DMS153 (cell line): ENCODE measurements around the gene DNASE1L3.

Source experiments
- DNase-seq: peaks from one replicate; lab custom pipeline; 2025; lab: John Stamatoyannopoulos, UW

Gene DNASE1L3

DNA sequence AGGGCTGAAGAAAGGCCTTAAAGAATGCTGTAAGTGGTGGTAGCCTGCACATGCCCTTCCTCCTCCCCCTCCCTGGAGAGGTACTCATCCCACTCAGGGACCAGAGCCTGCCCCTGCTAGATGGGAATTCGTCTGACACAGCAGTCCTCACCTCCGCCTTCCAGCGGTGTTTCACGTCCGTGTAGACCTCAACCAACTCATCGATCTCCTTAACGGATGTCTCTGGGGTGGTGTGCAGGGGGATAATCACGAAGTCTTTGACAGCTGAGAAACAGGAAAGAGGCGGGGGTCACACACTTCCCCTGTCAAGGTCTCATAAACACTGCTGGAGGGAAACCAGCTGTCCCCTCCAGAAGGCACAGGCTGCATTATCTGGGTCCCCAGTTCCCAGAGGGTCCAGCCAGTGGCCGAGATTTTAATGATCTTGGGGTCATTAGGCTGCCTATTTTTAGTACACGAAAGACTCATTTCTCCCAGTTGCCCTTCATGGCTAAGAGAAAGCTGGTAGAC is 9.9 kb downstream of the DNASE1L3 start:
- DNase-seq = no peak

DNA sequence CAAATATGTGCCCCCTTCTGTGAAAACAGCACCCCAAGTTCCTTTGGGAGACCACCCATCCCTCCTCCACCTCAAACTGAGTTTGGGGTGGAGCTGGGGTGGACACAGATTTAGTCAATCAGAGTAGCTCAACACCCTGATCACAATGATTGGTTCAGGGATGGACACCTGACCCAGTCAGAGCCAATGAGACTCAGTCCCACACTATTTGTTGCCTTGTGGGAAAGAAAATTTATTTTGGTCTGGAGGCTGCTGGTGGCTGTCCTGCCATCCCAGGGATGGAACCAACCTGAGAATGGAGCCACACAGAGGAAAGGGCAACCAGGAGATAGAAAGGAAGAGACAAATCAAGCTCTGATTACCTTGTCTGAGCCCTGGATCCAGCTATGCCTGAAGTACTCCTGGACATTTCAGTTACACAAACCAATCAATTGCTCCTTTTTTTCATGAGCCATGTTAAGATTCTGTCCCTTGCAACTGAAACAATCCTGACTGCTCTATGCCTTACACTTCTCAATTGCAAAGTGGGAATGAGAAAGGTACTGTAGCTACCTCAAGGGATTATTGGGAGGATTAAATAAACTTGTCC is 10.6 kb downstream of the DNASE1L3 start:
- no peak for DNase-seq

GRCh38 chr3:58198804-58199203 is 12.0 kb downstream of the DNASE1L3 start:
- no peak for DNase-seq

- no peak for DNase-seq
Measured at GRCh38 chr3:58198362-58198761, 12.4 kb downstream of the DNASE1L3 start.

- DNase-seq = no peak
Measured at GRCh38 chr3:58197588-58197987, 13.2 kb downstream of the DNASE1L3 start.

- DNase-seq = no peak
Measured at GRCh38 chr3:58193682-58194407, 16.9 kb downstream of the DNASE1L3 start.

DNA sequence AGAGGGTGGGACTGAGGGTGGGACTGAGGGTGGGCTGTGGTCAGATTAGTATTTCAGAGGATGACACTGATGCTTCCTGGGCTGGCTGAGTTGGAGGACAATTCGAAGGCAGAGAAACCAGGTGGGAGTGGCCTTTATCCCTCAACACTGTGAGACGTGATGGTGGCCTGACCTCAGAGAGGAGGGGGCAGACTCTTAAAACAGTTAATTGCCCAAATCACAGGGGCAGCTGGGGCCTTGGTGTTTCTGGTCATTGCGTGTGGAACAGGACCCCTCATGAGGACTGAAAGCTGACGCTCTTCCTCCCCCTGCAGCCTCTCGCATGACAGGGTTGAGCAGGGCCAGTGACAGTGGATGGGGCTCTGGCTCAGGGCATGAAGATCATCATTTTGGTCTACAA is 18.7 kb downstream of the DNASE1L3 start:
- no peak for DNase-seq

DNA sequence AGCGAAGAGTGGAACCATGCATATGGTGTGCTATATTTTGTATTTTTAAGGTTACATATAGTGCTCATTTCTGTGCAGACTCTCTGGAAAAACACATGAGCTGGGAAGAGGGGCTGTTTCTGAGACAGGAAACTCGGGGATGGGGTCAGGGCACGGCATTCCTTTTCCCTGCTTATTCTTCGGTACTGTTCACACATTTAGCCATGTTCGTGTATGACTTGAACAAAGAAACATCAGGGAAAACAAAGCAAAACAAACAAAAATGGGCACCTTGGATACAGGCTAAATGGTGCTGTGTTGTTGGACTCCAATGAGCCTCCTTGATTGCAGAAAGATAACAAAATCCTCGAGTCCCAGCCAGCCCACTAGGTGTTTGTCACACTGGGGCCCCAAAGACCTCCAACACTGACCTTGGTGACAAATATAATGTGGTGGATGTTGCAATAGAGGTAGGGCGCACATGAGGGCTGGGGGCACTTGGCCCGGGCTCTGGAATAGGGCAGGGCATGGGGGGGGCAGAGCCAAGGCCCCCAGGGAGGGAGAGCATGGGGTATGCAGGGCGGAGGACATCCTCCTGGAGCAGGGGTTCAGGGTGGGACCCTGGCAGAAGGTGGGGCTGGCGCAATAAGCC is 19.3 kb downstream of the DNASE1L3 start:
- DNase-seq = no peak

GRCh38 chr3:58190882-58191281 is 19.9 kb downstream of the DNASE1L3 start:
- no peak for DNase-seq

- no peak for DNase-seq
Measured at GRCh38 chr3:58190291-58190690, 20.5 kb downstream of the DNASE1L3 start.

- DNase-seq = no peak
Measured at GRCh38 chr3:58189691-58190090, 21.1 kb downstream of the DNASE1L3 start.

DNA sequence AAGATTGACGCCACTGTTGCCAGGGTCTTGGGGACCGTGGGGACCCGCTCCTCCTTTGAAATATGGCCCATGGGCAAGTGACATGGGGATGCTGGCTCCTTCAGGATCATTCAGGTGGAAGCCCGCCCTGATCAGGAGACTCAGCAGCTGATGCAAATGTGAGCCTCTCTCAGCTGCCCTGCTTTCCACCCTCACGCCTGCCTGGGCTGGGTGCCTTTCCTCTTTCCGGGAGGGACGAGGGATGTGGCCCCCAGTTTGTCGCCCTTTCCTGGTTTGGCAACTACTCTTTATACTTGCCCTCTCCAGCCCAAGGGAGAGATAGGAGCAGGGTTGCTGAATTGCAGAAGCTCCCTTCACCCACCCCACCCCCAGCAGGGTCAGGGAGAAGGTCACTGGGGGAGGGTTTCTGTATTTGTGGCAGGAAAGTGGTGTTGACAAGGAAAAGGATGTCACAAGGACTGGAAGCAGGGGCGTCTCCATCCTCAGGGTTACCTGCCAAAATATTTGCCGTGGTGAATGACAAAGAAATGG is 21.8 kb downstream of the DNASE1L3 start:
- DNase-seq = no peak

DNA sequence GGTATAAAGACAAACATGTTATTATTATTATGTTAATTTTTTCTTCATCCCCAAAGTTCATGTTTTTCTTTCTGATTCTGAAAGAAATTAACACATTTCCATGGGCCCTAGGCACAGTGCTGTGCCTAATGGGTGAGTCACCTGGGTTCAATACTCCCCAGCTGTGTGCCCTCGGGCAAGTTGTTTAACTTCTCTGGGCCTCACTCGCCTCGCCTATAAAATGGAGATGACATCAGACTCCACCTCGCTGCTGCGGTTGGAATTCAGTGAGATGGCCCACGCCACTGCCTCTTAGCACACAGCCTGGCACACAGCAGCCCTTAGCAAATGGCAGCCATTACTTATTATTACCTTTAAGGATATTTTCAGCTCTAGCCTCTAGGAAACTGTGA is 22.6 kb downstream of the DNASE1L3 start:
- no peak for DNase-seq

DNA sequence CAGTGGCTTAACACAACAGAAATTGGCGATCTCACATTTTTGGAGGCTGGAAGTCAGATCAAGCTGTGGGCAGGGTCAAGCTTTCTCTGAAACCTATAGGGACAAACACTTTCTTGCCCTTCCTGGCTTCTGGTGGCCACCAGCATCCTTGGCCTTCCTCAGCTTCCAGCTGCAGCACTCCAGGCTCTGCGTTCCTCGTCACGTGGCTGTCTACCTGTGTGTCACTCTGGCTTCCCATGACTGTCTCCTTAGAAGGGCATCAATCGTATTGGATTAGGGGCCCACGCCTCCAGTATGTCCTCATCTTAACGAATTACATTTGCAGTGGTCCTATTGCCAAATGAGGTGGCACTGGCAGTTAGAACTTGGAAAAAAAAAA is 25.8 kb downstream of the DNASE1L3 start:
- DNase-seq = no peak

GRCh38 chr3:58184309-58184981 is 26.3 kb downstream of the DNASE1L3 start:
- DNase-seq = no peak

- DNase-seq = no peak
Measured at GRCh38 chr3:58183891-58184290, 26.9 kb downstream of the DNASE1L3 start.

- no peak for DNase-seq
Measured at GRCh38 chr3:58183221-58183620, 27.6 kb downstream of the DNASE1L3 start.

DNA sequence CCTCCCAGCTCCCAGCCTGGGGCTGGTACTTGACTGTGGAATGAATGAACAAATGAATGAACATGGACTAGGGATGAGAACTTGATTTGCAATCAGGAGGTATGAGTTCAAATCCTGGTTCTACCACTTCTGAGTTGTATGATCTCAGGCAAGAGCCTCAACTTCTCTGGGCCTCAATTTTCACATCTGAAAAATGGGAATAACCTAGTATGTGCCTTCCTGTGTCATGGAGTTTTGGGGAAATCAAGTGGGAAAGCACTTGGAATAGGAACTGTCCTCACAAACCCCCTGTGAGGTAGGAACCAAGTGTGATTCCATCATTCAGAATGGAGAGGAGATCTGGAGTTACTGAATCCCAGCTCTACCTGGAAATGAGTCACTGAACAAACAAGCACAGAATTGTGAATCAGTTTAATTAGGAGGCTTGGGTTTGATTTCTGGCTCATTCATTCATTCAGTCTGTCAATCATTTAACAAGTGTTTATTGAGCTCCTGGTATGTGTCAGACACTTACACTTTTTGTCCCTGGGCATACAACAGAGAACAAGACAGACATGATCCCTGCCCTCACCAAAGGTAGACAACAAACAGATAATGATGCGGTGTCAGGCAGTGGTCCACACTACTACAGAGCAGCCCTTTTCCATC is 29.7 kb downstream of the DNASE1L3 start:
- DNase-seq = no peak

GRCh38 chr3:58180099-58180880 is 30.5 kb downstream of the DNASE1L3 start:
- no peak for DNase-seq

GRCh38 chr3:58179235-58180098 is 31.3 kb downstream of the DNASE1L3 start:
- DNase-seq = no peak
